ENCODE results near the gene OR7C1.
"Not testable (repeated sequence)": the region's sequence is repeated elsewhere in the genome, so short reads cannot be mapped to it uniquely, and the experiment has no call there.

OR7C1 gene

GRCh38 chr19:14767466-14767971, 67.5 kb downstream of the OR7C1 start:
- H2AFZ ChIP-seq (ENCODE audit: low read length) = no peak overlapping the region
- TF ChIP-seq EZH2 (IDR thresholded peaks at IDR 0.05; ENCODE audit: borderline replicate concordance, low read length) (no peak), CTCF (IDR thresholded peaks at IDR 0.05; ENCODE audit: low read length) (no peak)
- H3K4me2 ChIP-seq (ENCODE audit: low read length) = no peak overlapping the region
- no peak overlapping the region for H3K27ac ChIP-seq (ENCODE audit: low read depth, low read length, poor library complexity, severe bottlenecking)
- H3K4me1 ChIP-seq (ENCODE audit: insufficient read depth, low read length, severe bottlenecking) = no peaks in the 10 kb centered on the region
- no peaks in the 10 kb centered on the region for H3K9me3 ChIP-seq (ENCODE audit: low read length)
- H3K27me3 ChIP-seq (ENCODE audit: insufficient read depth, low read length) = no peaks in the 10 kb centered on the region
- H3K9ac ChIP-seq (ENCODE audit: low read length) = no peak overlapping the region
- no peaks in the 10 kb centered on the region for H4K20me1 ChIP-seq (ENCODE audit: insufficient read depth, low read length)
- H3K4me3 ChIP-seq (ENCODE audit: low read depth, low read length, poor library complexity, severe bottlenecking) = no peak overlapping the region
- H3K36me3 ChIP-seq (ENCODE audit: insufficient read depth, low read length) = no peaks in the 10 kb centered on the region
- no peaks in the 10 kb centered on the region for H3K79me2 ChIP-seq (ENCODE audit: insufficient read depth, low read length)
- H3F3A ChIP-seq (ENCODE audit: insufficient read depth, low read length) = no peaks in the 10 kb centered on the region
- no peaks in the 10 kb centered on the region for H3K9me2 ChIP-seq (ENCODE audit: low read depth, low read length)

DNA sequence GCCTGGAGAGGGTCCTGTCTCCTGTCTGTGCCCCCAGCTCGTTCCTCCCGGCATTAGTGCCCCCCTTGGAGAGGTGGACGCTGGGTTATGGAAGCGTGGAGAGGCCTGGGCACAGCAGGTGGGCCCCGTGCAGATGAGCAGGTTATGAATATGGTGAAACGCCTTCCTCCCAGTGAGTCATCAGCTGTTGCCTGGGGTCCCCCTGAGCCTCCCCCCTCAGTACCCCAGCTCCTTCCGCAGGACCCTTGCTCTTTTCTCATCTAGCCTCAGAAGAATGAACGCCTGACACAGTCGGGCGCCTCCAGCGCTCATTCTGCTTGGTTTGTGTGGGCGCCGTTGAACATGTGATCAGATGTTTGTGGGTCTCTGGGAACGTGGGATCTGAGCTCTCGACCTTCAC, 69.1 kb downstream of the OR7C1 start:
- H3K4me1 ChIP-seq (ENCODE audit: insufficient read depth, low read length, severe bottlenecking); H3K9ac ChIP-seq (ENCODE audit: low read length); H3K27ac ChIP-seq (ENCODE audit: low read depth, low read length, poor library complexity, severe bottlenecking); H3K9me3 ChIP-seq (ENCODE audit: low read length); H3K4me3 ChIP-seq (ENCODE audit: low read depth, low read length, poor library complexity, severe bottlenecking); H3K27me3 ChIP-seq (ENCODE audit: insufficient read depth, low read length); H3K79me2 ChIP-seq (ENCODE audit: insufficient read depth, low read length); H4K20me1 ChIP-seq (ENCODE audit: insufficient read depth, low read length); H2AFZ ChIP-seq (ENCODE audit: low read length); H3K9me2 ChIP-seq (ENCODE audit: low read depth, low read length); H3K4me2 ChIP-seq (ENCODE audit: low read length); H3F3A ChIP-seq (ENCODE audit: insufficient read depth, low read length); H3K36me3 ChIP-seq (ENCODE audit: insufficient read depth, low read length): not testable (repeated sequence)

DNA sequence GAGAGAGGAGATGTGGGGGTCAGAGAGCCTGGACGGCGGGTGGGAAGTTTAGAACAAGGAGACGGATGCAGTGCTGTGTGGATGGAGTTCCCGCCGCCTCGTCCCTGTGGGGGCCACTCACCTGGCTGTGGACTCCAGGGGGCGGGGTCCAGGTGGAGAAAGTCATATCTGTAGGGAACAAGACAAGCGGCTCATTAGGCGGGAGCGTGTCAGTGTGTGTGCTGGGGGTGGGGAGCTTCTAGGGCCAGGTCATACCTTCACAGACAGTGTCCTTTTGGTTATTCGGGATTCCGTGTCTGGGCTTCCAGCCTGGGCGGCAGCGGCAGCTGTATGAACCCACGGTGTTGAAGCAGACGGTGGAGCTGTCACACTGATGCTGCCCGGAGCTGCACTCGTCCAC, 69.6 kb downstream of the OR7C1 start:
- H4K20me1 ChIP-seq (ENCODE audit: insufficient read depth, low read length); H3K9me3 ChIP-seq (ENCODE audit: low read length); H3F3A ChIP-seq (ENCODE audit: insufficient read depth, low read length): not testable (repeated sequence)

GRCh38 chr19:14764401-14764800, 70.6 kb downstream of the OR7C1 start:
- no peak overlapping the region for H3K27ac ChIP-seq (ENCODE audit: low read depth, low read length, poor library complexity, severe bottlenecking)
- H3F3A ChIP-seq (ENCODE audit: insufficient read depth, low read length) = no peaks in the 10 kb centered on the region
- TF ChIP-seq EZH2 (IDR thresholded peaks at IDR 0.05; ENCODE audit: borderline replicate concordance, low read length) (no peak), CTCF (IDR thresholded peaks at IDR 0.05; ENCODE audit: low read length) (no peak)
- no peak overlapping the region for H3K4me3 ChIP-seq (ENCODE audit: low read depth, low read length, poor library complexity, severe bottlenecking)
- H3K4me2 ChIP-seq (ENCODE audit: low read length) = no peak overlapping the region
- H4K20me1 ChIP-seq (ENCODE audit: insufficient read depth, low read length) = no peaks in the 10 kb centered on the region
- no peaks in the 10 kb centered on the region for H3K4me1 ChIP-seq (ENCODE audit: insufficient read depth, low read length, severe bottlenecking)
- no peaks in the 10 kb centered on the region; the same call in 1 of the 2 replicates for H3K27me3 ChIP-seq (ENCODE audit: insufficient read depth, low read length)
- no peaks in the 10 kb centered on the region for H3K36me3 ChIP-seq (ENCODE audit: insufficient read depth, low read length)
- H3K9ac ChIP-seq (ENCODE audit: low read length) = no peak overlapping the region
- H2AFZ ChIP-seq (ENCODE audit: low read length) = no peak overlapping the region
- no peaks in the 10 kb centered on the region for H3K79me2 ChIP-seq (ENCODE audit: insufficient read depth, low read length)
- H3K9me3 ChIP-seq (ENCODE audit: low read length) = no peaks in the 10 kb centered on the region
- H3K9me2 ChIP-seq (ENCODE audit: low read depth, low read length) = no peaks in the 10 kb centered on the region

More for the DNA sequence above, 69.6 kb downstream of the OR7C1 start:
- H3K27me3 ChIP-seq (ENCODE audit: insufficient read depth, low read length); H3K9me2 ChIP-seq (ENCODE audit: low read depth, low read length); H3K27ac ChIP-seq (ENCODE audit: low read depth, low read length, poor library complexity, severe bottlenecking); H3K79me2 ChIP-seq (ENCODE audit: insufficient read depth, low read length); H3K36me3 ChIP-seq (ENCODE audit: insufficient read depth, low read length); H3K9ac ChIP-seq (ENCODE audit: low read length); H3K4me2 ChIP-seq (ENCODE audit: low read length); H3K4me3 ChIP-seq (ENCODE audit: low read depth, low read length, poor library complexity, severe bottlenecking); H2AFZ ChIP-seq (ENCODE audit: low read length); H3K4me1 ChIP-seq (ENCODE audit: insufficient read depth, low read length, severe bottlenecking): not testable (repeated sequence)

All from OCI-LY1 (cell line).